IMR-90 (cell line): Measurements from ENCODE around the gene C1QTNF3. TPM values are rescaled to one million over a fixed set of nuclear protein-coding genes. Genes with fewer than 3 reads are reported as not detected.
"Not testable (repeated sequence)": the region's sequence is repeated elsewhere in the genome, so short reads cannot be mapped to it uniquely, and the experiment has no call there.

Experiments used
- ATAC-seq: fragments of 200-7000 bp; cut with Tn5 transposase; 2 replicates; pipeline ENCODE4 v1.9.1; 2020; ENCODE audit warnings: low read depth, mild to moderate bottlenecking, moderate library complexity
- BruUV-seq: library from RNA; stranded (reverse); fragments of 400-500 nt; replicated peaks from 2 replicates; lab custom pipeline; 2021; lab: Mats Ljungman, UMichigan
- CTCF ChIA-PET: fragments of 300-600 bp; formaldehyde crosslinking; extraction: SDS; loops from one replicate; lab custom pipeline; 2021; ENCODE audit warnings: antibody characterized with exemption; lab: Yijun Ruan, JAX
- POLR2A ChIA-PET: fragments of 300-600 bp; sonication (Branson Sonifier 250); formaldehyde crosslinking; loops from one replicate; lab custom pipeline; 2022; ENCODE audit warnings: antibody characterized with exemption; ENCODE audit not compliant: unreplicated experiment; lab: Charles Lee
- DNase-seq: peaks from one replicate; pipeline ENCODE4 v3.0.0; 2013
- H2AFZ ChIP-seq: replicated peaks from 2 replicates; pipeline ENCODE3; 2013; ENCODE audit warnings: low read length, mild to moderate bottlenecking; ENCODE audit not compliant: poor library complexity
- H2AK5ac ChIP-seq: 2 replicates; pipeline ENCODE4 v1.6.1; 2013; ENCODE audit warnings: low read depth, low read length, inconsistent platforms
- H2AK9ac ChIP-seq: replicated peaks from 2 replicates; pipeline ENCODE3; 2013; ENCODE audit warnings: mild to moderate bottlenecking, low read depth, low read length, moderate library complexity; ENCODE audit not compliant: poor library complexity
- H2BK120ac ChIP-seq: 2 replicates; pipeline ENCODE4 v1.6.1; 2013; ENCODE audit warnings: low read depth, low read length, inconsistent platforms
- H2BK15ac ChIP-seq: 3 replicates; pipeline ENCODE4 v1.6.1; 2013; ENCODE audit warnings: low read depth, low read length, inconsistent platforms
- H2BK20ac ChIP-seq: 2 replicates; pipeline ENCODE4 v1.6.1; 2013; ENCODE audit warnings: low read depth, mild to moderate bottlenecking, inconsistent platforms, low read length, moderate library complexity
- H2BK5ac ChIP-seq: 2 replicates; pipeline ENCODE4 v1.6.1; 2013; ENCODE audit warnings: mild to moderate bottlenecking, low read depth, low read length, inconsistent platforms; ENCODE audit not compliant: poor library complexity, severe bottlenecking
- H3K14ac ChIP-seq: replicated peaks from 2 replicates; pipeline ENCODE4 v1.6.1; 2013; ENCODE audit warnings: low read depth, low read length, inconsistent platforms
- H3K18ac ChIP-seq: 2 replicates; pipeline ENCODE4 v1.6.1; 2013; ENCODE audit warnings: low read depth, low read length, control low read depth
- H3K23ac ChIP-seq: 2 replicates; pipeline ENCODE4 v1.6.1; 2013; ENCODE audit warnings: low read depth, low read length, inconsistent platforms
- H3K27ac ChIP-seq: 2 replicates; pipeline ENCODE4 v1.5.1; 2013; ENCODE audit warnings: mild to moderate bottlenecking, control low read depth, low read length; ENCODE audit not compliant: insufficient read depth
- H3K27me3 ChIP-seq: 2 replicates; pipeline ENCODE4 v1.6.1; 2013; ENCODE audit warnings: low read length; ENCODE audit not compliant: control insufficient read depth, insufficient read depth
- H3K36me3 ChIP-seq: 2 replicates; pipeline ENCODE4 v1.6.1; 2013; ENCODE audit warnings: low read length, mixed read lengths; ENCODE audit not compliant: control insufficient read depth, insufficient read depth
- H3K4ac ChIP-seq: 2 replicates; pipeline ENCODE4 v1.6.1; 2013; ENCODE audit warnings: low read depth, low read length, inconsistent platforms
- H3K4me1 ChIP-seq: 2 replicates; pipeline ENCODE4 v1.6.1; 2013; ENCODE audit warnings: low read length, mixed read lengths; ENCODE audit not compliant: control insufficient read depth, insufficient read depth
- H3K4me2 ChIP-seq: 2 replicates; pipeline ENCODE4 v1.6.1; 2013; ENCODE audit warnings: low read depth, mild to moderate bottlenecking, control low read depth, low read length, moderate library complexity
- H3K4me3 ChIP-seq: 2 replicates; pipeline ENCODE4 v1.5.1; 2013; ENCODE audit warnings: low read depth, mild to moderate bottlenecking, control low read depth, low read length, moderate library complexity; ENCODE audit not compliant: insufficient read depth
- H3K56ac ChIP-seq: 2 replicates; pipeline ENCODE4 v1.6.1; 2013; ENCODE audit warnings: low read length, inconsistent platforms; ENCODE audit not compliant: insufficient read depth; ENCODE audit errors: extremely low read depth
- H3K79me1 ChIP-seq, 2 experiments: 2 replicates each; pipeline ENCODE4 v1.6.1; 2013; ENCODE audit warnings: low read length in 2 of 2, inconsistent platforms in 1 of 2, low read depth in 1 of 2
- H3K9ac ChIP-seq: 2 replicates; pipeline ENCODE4 v1.6.1; 2013; ENCODE audit warnings: low read depth, low read length, control low read depth
- H3K9me1 ChIP-seq: 2 replicates; pipeline ENCODE4 v1.6.1; 2013; ENCODE audit warnings: low read length, inconsistent platforms; ENCODE audit not compliant: insufficient read depth
- H3K9me3 ChIP-seq: 2 replicates; pipeline ENCODE4 v1.6.1; 2013; ENCODE audit warnings: low read length; ENCODE audit not compliant: control insufficient read depth, insufficient read depth
- H4K20me1 ChIP-seq: 2 replicates; pipeline ENCODE4 v1.6.1; 2013; ENCODE audit warnings: low read length, inconsistent platforms; ENCODE audit not compliant: insufficient read depth
- H4K5ac ChIP-seq: 2 replicates; pipeline ENCODE4 v1.6.1; 2013; ENCODE audit warnings: mild to moderate bottlenecking, low read depth, low read length, control low read depth
- H4K8ac ChIP-seq, 2 experiments: 2 replicates each; pipeline ENCODE4 v1.6.1; 2013; ENCODE audit warnings: low read depth in 2 of 2, low read length in 2 of 2, control low read depth in 1 of 2, inconsistent platforms in 1 of 2
- H4K91ac ChIP-seq: 2 replicates; pipeline ENCODE4 v1.6.1; 2013; ENCODE audit warnings: low read depth, low read length, inconsistent platforms; ENCODE audit not compliant: insufficient read depth
- WGBS, 2 experiments: methylation state at CpG; one replicate each; pipeline versions ENCODE4 v1.1.5 to v1.1.7; 2013; ENCODE audit warnings: missing lambda C conversion rate in 2 of 2; ENCODE audit not compliant: insufficient read length in 1 of 2; ENCODE audit errors: extremely low coverage in 2 of 2; 5-methylcytosine and 5-hydroxymethylcytosine counted together
- dilution Hi-C: fragments of 300-500 bp; cut with HindIII; formaldehyde crosslinking; loops from one replicate; pipeline ENCODE4 v1.14.3; 2018; ENCODE audit warnings: low sequenced_read_pairs; ENCODE audit not compliant: unreplicated experiment
- in situ Hi-C: fragments of 300-500 bp; cut with MboI; formaldehyde crosslinking; loops from 3 replicates; pipeline ENCODE4 v1.14.3; 2019; ENCODE audit warnings: low sequenced_read_pairs, inconsistent platforms, mixed read lengths
- intact Hi-C: fragments of 100-400 bp; cut with micrococcal nuclease; formaldehyde crosslinking; loops from 2 replicates; pipeline ENCODE4 v1.10.0; 2022
- polyA plus RNA-seq, 3 experiments: library from polyadenylated mRNA; depleted of rRNA; stranded (reverse); fragments of >200 nt; gene quantifications; 2 replicates each; pipeline ENCODE4 v1.2.3, GENCODE V29; 2012; ENCODE audit warnings: low replicate concordance in 1 of 3
- total RNA-seq: library from RNA; depleted of rRNA; stranded (reverse); fragments of >200 nt; gene quantifications from 2 replicates; pipeline ENCODE4 v1.2.3, GENCODE V29; 2012

Gene C1QTNF3
- total and polyA plus RNA-seq, 2 of the 4 experiments (the other 2 are of a cell fraction) = 1.0 to 1.4 TPM

- dilution Hi-C loops, H2BK120ac ChIP-seq, H2BK20ac ChIP-seq, H3K27ac ChIP-seq, H3K14ac ChIP-seq, H3K4me3 ChIP-seq, H2AK9ac ChIP-seq, intact Hi-C loops, H3K79me1 ChIP-seq, H4K5ac ChIP-seq, H3K18ac ChIP-seq, H3K23ac ChIP-seq, H2AK5ac ChIP-seq, POLR2A ChIA-PET, CTCF ChIA-PET, H4K91ac ChIP-seq, H3K27me3 ChIP-seq, H3K4ac ChIP-seq, H2BK5ac ChIP-seq, H3K56ac ChIP-seq, H2AFZ ChIP-seq, H3K4me1 ChIP-seq, H3K36me3 ChIP-seq, H3K4me2 ChIP-seq, BruUV-seq, H4K8ac ChIP-seq, H3K9me1 ChIP-seq, in situ Hi-C loops, DNase-seq, H4K20me1 ChIP-seq, H2BK15ac ChIP-seq, H3K9ac ChIP-seq, H3K9me3 ChIP-seq, ATAC-seq: not testable (repeated sequence)
- no CpG with 5 or more reads among the region's 3 CpGs for WGBS, 2 experiments
Measured at GRCh38 chr5:34074071-34074470, 31.1 kb upstream of the C1QTNF3 start.

- H3K18ac ChIP-seq, H2BK120ac ChIP-seq, H3K9ac ChIP-seq, H3K27ac ChIP-seq, H2BK5ac ChIP-seq, intact Hi-C loops, H2AK5ac ChIP-seq, BruUV-seq, H3K36me3 ChIP-seq, H2BK20ac ChIP-seq, H4K8ac ChIP-seq, H3K14ac ChIP-seq, H3K23ac ChIP-seq, H3K4me3 ChIP-seq, dilution Hi-C loops, H3K4ac ChIP-seq, H3K4me2 ChIP-seq, H4K5ac ChIP-seq, H2BK15ac ChIP-seq, H3K9me3 ChIP-seq, CTCF ChIA-PET, H3K56ac ChIP-seq, H2AFZ ChIP-seq, H4K20me1 ChIP-seq, H3K79me1 ChIP-seq, H4K91ac ChIP-seq, H3K27me3 ChIP-seq, H2AK9ac ChIP-seq, ATAC-seq, in situ Hi-C loops, POLR2A ChIA-PET, DNase-seq, H3K9me1 ChIP-seq, H3K4me1 ChIP-seq: not testable (repeated sequence)
- WGBS, 2 experiments = no CpG with 5 or more reads among the region's 3 CpGs
Measured at GRCh38 chr5:34070626-34071025, 27.6 kb upstream of the C1QTNF3 start.
